GM19324 (cell line): Measurements from ENCODE around the gene SLCO2B1.

ENCODE experiments used
- ATAC-seq: cut with Tn5 transposase; IDR thresholded peaks from one replicate; pipeline ENCODE4 v1.9.1; 2021; ENCODE audit warnings: mild to moderate bottlenecking, moderate library complexity; ENCODE audit not compliant: unreplicated experiment, low FRiP score

SLCO2B1 gene

DNA sequence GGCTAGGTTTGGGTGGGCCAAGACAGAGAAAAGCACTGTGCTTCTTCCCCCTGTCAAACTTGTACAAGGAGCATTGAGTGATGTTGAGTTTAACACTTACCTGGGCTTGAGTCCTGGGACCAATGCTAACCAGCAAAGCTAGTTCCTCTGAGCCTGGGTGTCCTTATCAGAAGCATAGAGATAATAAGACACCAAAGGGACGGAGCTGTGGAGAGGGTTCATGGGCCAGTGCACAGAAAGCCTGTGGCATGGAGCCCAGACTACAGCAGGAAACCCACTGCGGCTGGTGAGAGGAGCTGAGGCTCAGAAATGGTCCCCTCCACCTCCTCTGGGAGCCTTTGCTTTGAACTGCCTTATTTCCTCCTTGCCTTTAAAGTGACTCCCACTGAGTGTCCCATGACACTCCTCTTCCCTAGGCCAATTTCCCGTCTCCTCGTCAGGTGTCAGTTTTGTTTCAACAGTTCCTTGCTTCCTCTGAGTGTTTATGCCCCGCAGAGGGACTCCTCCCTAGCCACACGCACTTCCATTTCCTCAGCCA is 9.4 kb downstream of the SLCO2B1 start:
- no peak for ATAC-seq

DNA sequence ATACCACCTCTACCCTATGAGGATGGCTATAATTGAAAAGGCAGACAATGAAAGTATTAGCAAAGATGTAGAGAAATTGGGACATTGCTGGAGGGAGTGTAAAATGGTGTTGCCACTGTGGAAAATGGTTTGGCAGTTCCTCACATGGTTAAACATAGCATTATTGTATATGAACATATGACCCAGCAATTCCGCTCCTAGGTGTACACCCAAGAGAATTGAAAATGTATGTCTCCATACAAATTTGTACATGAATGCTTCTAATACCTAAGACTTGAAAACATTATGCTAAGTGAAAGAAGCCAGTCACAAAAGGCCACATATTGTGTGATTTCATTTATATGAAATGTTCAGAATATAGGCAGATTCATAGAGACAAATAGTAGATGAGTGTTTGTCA is 10.0 kb downstream of the SLCO2B1 start:
- no peak for ATAC-seq

DNA sequence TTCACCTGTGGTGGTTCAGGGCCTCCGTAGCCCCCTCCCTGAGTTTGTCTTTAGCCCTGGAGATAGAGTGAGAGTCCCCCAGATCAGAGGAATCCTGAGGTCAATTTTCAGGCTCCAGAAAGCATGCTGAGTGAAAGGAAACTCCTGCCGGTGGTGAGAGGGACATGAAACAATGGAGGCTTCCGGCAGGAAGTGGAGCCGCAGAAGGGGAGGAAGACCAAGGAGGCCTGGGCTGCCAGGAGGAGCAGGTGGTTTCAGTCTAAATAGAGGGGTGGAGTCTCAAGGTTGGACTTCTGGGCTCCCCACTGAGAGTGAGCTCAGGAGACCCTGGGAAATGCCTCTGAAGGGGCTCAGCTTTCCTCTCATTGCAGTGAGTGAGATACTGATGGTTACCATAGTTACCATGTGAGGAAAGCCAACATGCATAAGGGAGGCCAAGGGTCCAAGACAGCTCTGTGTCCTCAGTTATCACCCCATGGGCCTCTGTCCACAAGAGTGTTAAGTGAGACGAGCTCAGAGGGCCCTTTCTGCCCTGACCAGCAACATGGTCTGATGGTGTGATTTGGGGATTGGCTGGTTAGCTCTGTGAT is 10.7 kb downstream of the SLCO2B1 start:
- ATAC-seq, result no peak

- no peak for ATAC-seq
These were observed 12.0 kb downstream of the SLCO2B1 start for GRCh38 chr11:75162954-75163353.

- ATAC-seq, result no peak
These were observed 13.3 kb downstream of the SLCO2B1 start for GRCh38 chr11:75163921-75164849.

DNA sequence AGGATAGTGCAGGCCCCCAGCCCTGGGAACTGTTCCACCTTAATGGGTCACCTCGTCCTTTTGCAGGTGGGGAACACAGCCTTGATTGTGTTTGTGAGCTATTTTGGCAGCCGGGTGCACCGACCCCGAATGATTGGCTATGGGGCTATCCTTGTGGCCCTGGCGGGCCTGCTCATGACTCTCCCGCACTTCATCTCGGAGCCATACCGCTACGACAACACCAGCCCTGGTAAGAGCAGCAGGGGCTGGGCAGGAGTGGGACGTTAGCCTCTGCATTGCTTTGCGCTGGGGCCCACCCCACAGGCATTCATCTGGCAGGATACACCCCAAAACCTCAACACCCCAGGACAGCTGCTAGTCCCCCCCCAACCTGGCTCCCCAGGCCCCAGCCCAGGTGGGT is 14.8 kb downstream of the SLCO2B1 start:
- ATAC-seq, result no peak

DNA sequence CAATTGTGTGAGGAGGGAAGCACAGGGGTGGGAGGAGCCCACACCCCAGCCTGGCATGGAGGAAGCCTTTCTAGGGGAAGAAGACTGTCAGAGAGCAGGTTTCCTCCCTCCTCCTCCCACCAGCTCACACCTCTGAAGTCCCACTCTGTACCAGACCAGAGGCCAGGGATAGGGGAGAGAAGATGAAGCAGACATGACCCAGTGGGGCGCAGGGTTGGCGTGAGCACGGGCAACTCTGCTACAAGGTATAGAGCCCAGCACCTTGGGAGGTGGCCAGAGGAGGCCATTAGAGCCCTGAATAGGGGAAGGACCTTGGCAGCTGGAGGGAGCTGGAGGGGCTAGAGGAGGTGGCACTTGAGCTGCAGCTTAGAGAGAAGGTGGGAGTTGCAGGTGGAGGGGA is 15.9 kb downstream of the SLCO2B1 start:
- ATAC-seq, result no peak

DNA sequence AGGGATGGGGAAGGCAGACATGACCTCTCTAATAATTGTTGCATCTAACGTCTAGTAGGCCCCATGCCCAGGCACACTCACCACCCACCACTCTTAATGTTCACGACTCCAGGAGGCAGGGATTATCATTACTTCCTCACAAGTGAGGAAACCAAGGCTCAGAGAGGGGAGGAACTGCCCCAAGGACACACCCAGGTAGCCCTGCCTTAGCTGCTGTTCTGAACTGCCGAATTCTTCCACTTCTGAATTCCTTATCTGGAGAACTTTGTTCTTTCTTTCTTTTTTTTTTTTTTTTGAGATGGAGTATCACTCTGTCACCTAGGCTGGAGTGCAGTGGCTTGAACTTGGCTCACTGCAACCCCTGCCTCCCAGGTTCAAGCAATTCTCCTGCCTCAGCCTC is 16.7 kb downstream of the SLCO2B1 start:
- ATAC-seq, result no peak

DNA sequence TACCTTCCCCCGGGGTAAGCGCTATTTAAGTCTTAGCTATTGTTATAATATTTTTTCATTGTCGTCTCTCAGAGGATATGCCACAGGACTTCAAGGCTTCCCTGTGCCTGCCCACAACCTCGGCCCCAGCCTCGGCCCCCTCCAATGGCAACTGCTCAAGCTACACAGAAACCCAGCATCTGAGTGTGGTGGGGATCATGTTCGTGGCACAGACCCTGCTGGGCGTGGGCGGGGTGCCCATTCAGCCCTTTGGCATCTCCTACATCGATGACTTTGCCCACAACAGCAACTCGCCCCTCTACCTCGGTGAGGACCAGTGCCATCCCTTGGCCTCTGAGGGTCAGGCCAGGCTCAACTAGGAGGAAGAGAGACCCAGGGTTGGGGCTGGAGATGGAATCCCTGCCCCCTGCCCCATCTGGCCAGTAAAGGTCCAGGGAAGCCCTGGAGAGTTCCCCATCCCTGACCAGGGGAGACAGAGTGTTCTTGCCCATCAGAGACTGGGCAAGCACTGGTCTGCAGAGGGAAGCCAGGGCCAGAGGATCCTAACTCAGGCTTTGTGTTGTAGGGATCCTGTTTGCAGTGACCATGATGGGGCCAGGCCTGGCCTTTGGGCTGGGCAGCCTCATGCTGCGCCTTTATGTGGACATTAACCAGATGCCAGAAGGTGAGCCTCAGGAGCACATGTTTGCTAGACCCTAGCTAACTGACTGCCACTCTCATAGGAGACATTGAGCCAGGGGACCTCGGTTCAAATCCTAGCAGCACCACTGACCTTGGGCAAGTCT is 18.4 kb downstream of the SLCO2B1 start:
- ATAC-seq, result no peak

GRCh38 chr11:75170516-75171201 is 19.8 kb downstream of the SLCO2B1 start:
- no peak for ATAC-seq

DNA sequence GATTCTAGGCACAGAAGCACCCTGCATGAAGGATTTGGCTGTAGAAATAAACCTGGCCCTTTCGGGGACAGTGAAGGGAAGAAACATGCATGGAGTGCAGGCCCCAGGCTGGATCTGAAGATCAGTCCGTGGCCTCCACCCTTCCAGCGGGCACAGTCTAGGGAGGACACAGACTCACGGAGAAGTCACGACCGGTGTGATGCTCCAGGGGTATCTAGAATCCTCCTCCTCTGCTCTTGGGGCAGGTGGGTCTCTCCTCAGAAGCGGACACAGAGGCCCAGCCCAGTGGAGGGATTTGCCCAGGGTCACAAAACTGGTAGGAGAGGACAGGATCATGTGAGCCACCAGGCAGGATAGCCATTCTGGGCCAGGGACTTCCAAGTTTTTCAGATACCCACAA is 22.4 kb downstream of the SLCO2B1 start:
- no peak for ATAC-seq

DNA sequence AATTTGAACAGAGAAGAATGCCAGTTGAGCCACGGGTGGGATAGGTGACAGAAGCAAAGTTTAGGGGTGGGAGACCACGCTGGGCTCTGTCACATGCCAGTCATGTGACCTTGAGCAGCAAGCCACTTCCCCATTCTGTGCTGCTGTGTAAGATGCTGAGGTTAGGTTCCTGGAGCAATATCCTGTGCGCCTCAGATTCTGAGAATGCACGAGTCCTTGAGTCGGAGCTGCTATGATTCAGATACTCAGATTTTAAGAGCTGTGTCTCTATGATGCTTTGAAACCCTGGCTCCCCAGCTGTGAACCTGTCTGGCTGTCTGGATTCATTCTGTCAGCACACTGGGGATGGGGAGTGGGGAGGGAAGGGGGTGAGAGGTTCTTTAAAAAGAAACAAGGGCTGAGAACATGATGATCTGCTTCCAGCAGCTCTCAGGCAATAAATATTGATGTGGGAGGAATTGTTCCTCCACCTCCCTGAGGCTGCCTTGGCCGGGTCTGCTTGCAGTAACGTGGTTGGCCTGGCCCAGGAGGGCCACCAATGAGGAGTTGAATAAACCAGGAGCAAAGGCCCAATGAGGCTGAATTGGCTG is 24.0 kb downstream of the SLCO2B1 start:
- ATAC-seq, result no peak

- ATAC-seq, result no peak
These were observed 31.8 kb downstream of the SLCO2B1 start for GRCh38 chr11:75182664-75183063.

GRCh38 chr11:75184051-75184450 is 33.1 kb downstream of the SLCO2B1 start:
- no peak for ATAC-seq

- ATAC-seq, result no peak
These were observed 34.0 kb downstream of the SLCO2B1 start for GRCh38 chr11:75184757-75185425.

DNA sequence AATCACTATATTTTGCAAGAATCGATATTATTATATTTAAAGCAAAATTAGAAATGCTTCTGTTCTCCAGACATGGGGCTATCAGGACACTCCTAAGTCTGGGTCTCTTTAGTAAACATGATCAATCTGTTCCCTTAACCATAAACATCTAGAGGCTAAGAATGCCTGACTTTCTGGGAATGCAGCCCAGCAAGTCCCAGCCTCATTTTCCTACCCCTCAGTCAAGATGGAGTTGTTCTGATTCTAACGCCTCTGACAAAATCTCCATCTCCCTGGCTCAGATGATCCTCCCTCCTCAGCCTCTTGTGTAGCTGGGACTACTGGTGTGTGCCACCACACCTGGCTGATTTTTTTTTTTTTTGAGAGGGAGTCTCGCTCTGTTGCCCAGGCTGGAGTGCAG is 35.0 kb downstream of the SLCO2B1 start:
- ATAC-seq, result no peak

DNA sequence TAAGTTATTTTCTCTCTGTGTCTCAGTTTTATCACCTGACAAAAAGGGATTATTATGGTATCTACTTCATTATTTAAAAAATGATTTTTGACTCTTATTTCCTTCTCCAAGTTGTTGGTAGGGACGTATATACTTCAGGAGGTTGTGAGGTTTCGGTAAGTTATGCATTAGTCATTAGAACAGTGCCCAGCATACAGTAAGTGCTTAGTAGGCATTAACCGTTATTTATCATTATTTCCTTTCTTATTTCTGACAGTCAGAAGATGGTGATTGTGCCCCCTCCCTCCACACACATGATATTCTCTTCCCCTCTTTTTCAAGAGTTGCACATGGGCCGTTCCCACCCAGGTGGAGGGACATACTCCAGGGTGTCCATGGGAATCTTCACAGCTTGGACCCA is 36.1 kb downstream of the SLCO2B1 start:
- ATAC-seq, result no peak

DNA sequence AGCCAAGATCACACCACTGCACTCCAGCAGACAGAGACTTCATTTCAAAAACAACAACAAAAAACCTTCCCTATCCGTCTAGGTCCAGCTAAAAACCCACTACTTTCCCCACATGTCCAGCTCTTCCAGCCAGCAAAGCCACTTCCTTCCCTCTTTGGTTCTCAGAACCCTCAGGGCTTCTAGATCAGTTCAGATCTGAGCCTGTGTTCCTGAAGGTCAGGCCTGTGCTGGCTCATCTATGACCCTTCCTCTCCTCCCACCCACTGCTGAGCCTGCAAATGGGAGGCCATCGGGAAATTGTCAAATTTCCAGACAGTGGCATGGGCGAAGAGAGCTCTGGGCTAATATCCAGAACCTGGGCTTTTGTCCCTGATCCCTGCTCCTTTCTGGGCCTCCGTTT is 37.8 kb downstream of the SLCO2B1 start:
- no peak for ATAC-seq

DNA sequence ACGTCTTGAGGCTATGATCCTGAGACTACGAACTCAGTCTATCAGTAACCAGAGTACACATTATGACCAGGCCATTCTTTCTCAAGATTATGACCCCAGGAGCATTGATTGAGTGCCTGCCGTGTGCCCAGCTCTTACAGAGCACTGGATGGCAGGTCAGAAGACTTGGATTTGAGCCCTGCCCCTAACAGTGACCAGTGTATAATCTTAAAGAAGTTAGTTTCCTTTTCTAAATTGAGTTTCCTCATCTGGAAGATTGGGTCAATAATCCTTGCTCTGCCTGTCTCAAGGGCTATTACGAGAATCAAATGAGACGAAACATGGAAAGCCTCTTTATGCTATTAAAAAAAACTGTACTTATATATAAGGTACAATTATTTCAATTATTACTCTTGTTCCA is 38.2 kb downstream of the SLCO2B1 start:
- no peak for ATAC-seq

DNA sequence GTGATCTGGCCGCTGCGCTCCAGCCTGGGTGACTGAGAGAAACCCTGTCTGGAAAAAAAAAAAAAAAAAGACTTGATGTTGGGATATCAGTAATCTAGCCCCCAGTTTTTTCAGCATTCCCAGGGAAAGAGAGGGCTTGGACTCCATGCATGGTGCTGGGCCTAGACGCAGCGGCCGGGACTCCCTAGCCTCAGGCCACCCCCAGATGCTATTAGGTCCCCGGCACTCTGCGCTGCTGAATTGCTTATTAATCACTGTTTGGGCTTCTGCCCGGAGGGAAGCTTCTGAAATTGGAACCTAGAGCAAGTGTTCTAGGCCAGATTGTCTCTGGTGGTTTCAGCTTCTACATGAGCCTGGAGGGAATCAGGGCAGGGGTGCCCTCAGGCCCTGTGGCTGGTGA is 39.0 kb downstream of the SLCO2B1 start:
- ATAC-seq, result no peak
